Neutrophil (primary cell): ENCODE results near the gene SPRED2.

Source experiments
- H3K27ac ChIP-seq: fragments of 200-600 bp; sonication (generic); 2 replicates; pipeline ENCODE4 v1.5.1; 2016; ENCODE audit warnings: mild to moderate bottlenecking, moderate library complexity
- H3K27me3 ChIP-seq: fragments of 200-600 bp; sonication (generic); 2 replicates; pipeline ENCODE4 v1.6.0; 2016; ENCODE audit warnings: mild to moderate bottlenecking
- H3K36me3 ChIP-seq: fragments of 200-600 bp; sonication (generic); 2 replicates; pipeline ENCODE4 v1.5.1; 2017
- H3K4me1 ChIP-seq, 2 experiments: fragments of 200-600 bp in 1 of 2; sonication (generic) in 1 of 2; 1 replicate in 1 of 2; 2 replicates in 1 of 2; pipeline versions ENCODE4 v1.5.1 to v1.6.1; 2013 to 2016; ENCODE audit warnings: low read depth in 1 of 2, low read length in 1 of 2, mild to moderate bottlenecking in 1 of 2, moderate library complexity in 1 of 2; ENCODE audit not compliant: control insufficient read depth in 1 of 2, insufficient read depth in 1 of 2
- H3K4me3 ChIP-seq, 2 experiments: fragments of 200-600 bp in 1 of 2; sonication (generic) in 1 of 2; 1 replicate in 1 of 2; 2 replicates in 1 of 2; pipeline ENCODE4 v1.5.1; 2013 to 2016; ENCODE audit warnings: low read depth in 1 of 2, low read length in 1 of 2, mild to moderate bottlenecking in 1 of 2, moderate library complexity in 1 of 2
- H3K9me3 ChIP-seq: fragments of 200-600 bp; sonication (generic); 2 replicates; pipeline ENCODE4 v1.5.1; 2016
- TF ChIP-seq, protein P1 (sequence below): fragments of 200-600 bp; sonication (generic); IDR thresholded peaks from 2 replicates; pipeline ENCODE4 v1.5.1; 2016; ENCODE audit warnings: antibody characterized with exemption

Gene SPRED2

DNA sequence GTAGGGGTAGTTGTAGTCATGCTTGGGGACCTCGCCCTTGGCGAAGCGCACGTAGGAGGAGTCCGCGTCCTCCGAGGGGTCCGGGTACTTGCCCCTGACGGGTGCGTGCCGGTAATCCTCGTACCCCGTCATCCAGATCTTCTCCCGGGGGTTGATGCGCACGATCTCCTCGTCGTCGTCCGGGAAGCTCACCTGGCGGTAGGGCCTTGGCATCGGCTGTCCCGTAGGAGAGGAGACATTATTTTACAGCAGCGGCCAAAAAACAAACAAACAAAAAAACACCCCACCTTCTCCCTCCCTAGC lies 118.5 kb downstream of the SPRED2 start:
- H3K4me3 ChIP-seq: no peak overlapping the region
- peaks cover 17% of the 10 kb centered on the region for H3K36me3 ChIP-seq
- no peaks in the 10 kb centered on the region for H3K27me3 ChIP-seq
- peaks cover 0 to 4% of the 10 kb centered on the region in 2 experiments for H3K4me1 ChIP-seq
- TF ChIP-seq, protein P1, sequence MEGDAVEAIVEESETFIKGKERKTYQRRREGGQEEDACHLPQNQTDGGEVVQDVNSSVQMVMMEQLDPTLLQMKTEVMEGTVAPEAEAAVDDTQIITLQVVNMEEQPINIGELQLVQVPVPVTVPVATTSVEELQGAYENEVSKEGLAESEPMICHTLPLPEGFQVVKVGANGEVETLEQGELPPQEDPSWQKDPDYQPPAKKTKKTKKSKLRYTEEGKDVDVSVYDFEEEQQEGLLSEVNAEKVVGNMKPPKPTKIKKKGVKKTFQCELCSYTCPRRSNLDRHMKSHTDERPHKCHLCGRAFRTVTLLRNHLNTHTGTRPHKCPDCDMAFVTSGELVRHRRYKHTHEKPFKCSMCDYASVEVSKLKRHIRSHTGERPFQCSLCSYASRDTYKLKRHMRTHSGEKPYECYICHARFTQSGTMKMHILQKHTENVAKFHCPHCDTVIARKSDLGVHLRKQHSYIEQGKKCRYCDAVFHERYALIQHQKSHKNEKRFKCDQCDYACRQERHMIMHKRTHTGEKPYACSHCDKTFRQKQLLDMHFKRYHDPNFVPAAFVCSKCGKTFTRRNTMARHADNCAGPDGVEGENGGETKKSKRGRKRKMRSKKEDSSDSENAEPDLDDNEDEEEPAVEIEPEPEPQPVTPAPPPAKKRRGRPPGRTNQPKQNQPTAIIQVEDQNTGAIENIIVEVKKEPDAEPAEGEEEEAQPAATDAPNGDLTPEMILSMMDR: no peak
- no peak overlapping the region for H3K27ac ChIP-seq
- H3K9me3 ChIP-seq: no peaks in the 10 kb centered on the region

GRCh38 chr2:65313126-65313953 lies 119.1 kb downstream of the SPRED2 start:
- H3K4me3 ChIP-seq: no peak overlapping the region
- no peak overlapping the region for H3K27ac ChIP-seq
- H3K9me3 ChIP-seq: no peaks in the 10 kb centered on the region
- H3K4me1 ChIP-seq: peaks cover 0 to 4% of the 10 kb centered on the region in 2 experiments
- TF ChIP-seq, protein P1: no peak
- H3K36me3 ChIP-seq: peaks cover 17% of the 10 kb centered on the region
- no peaks in the 10 kb centered on the region for H3K27me3 ChIP-seq

GRCh38 chr2:65311596-65311995 lies 120.8 kb downstream of the SPRED2 start:
- Histone ChIP-seq H3K4me3 (no peak overlapping the region), H3K36me3 (peaks cover 17% of the 10 kb centered on the region), H3K9me3 (no peaks in the 10 kb centered on the region), H3K27ac (no peak overlapping the region), H3K27me3 (no peaks in the 10 kb centered on the region), H3K4me1 (peaks cover 0 to 4% of the 10 kb centered on the region in 2 experiments)
- TF ChIP-seq, protein P1: no peak

GRCh38 chr2:65311049-65311448 lies 121.3 kb downstream of the SPRED2 start:
- H3K27ac ChIP-seq: no peak overlapping the region
- no peaks in the 10 kb centered on the region for H3K9me3 ChIP-seq
- TF ChIP-seq, protein P1: no peak
- H3K4me1 ChIP-seq: peaks cover 0 to 4% of the 10 kb centered on the region in 2 experiments
- no peak overlapping the region for H3K4me3 ChIP-seq
- H3K27me3 ChIP-seq: no peaks in the 10 kb centered on the region
- peaks cover 11% of the 10 kb centered on the region for H3K36me3 ChIP-seq

DNA sequence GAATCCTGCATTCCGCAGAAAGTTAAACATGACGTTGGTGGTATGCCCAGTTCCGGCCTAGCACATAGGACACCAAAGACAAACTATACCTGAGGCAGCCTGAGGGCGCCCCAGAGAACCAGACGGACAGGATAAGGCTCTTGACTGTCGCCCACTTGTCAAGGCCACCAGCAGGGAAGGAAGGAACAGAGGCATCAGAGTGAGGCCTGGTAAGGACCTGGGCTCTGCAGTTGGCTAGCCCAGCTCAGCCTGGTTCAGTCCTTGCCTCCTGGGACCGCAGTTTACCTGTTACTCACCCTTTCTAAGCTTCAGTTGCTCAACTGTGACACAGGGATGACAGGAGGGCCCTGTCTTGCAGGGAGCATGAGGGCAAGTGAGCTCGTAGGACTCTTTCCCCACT lies 122.7 kb downstream of the SPRED2 start:
- peaks cover 10% of the 10 kb centered on the region for H3K36me3 ChIP-seq
- TF ChIP-seq, protein P1: no peak
- peaks cover 0 to 4% of the 10 kb centered on the region in 2 experiments for H3K4me1 ChIP-seq
- no peak overlapping the region for H3K27ac ChIP-seq
- H3K9me3 ChIP-seq: no peaks in the 10 kb centered on the region
- H3K27me3 ChIP-seq: no peaks in the 10 kb centered on the region
- no peak overlapping the region for H3K4me3 ChIP-seq
